PC-3 (cell line): Measurements from ENCODE around the gene RMP24.

Experiments used
- ATAC-seq: fragments of 200-7000 bp; cut with Tn5 transposase; 2 replicates; pipeline ENCODE4 v1.9.1; 2020; ENCODE audit warnings: mild to moderate bottlenecking, moderate library complexity
- BruUV-seq: library from RNA; stranded (reverse); fragments of 400-500 nt; replicated peaks from 2 replicates; lab custom pipeline; 2021; lab: Mats Ljungman, UMichigan
- CTCF ChIA-PET: fragments of 300-600 bp; sonication (Branson Sonifier 250); formaldehyde crosslinking; loops from one replicate; lab custom pipeline; 2022; ENCODE audit warnings: antibody characterized with exemption; lab: Charles Lee
- POLR2A ChIA-PET: fragments of 300-600 bp; sonication (Branson Sonifier 250); formaldehyde crosslinking; loops from one replicate; lab custom pipeline; 2022; ENCODE audit warnings: antibody characterized with exemption; ENCODE audit not compliant: unreplicated experiment; lab: Charles Lee
- DNase-seq: peaks from one replicate; pipeline ENCODE4 v3.0.0-alpha.2; 2015
- H2AFZ ChIP-seq: fragments of 300-600 bp; sonication (generic); 2 replicates; pipeline ENCODE4 v1.6.0; 2016; ENCODE audit warnings: antibody characterized with exemption, low read length
- H3F3A ChIP-seq: fragments of 300-600 bp; sonication (generic); one replicate; pipeline ENCODE4 v1.6.0; 2017; ENCODE audit warnings: antibody characterized with exemption, low read length, control low read depth, mild to moderate bottlenecking; ENCODE audit not compliant: unreplicated experiment
- H3K27ac ChIP-seq: fragments of 300-600 bp; sonication (generic); 2 replicates; pipeline ENCODE4 v1.5.1; 2016; ENCODE audit warnings: mild to moderate bottlenecking, low read length
- H3K27me3 ChIP-seq: fragments of 300-600 bp; sonication (generic); 2 replicates; pipeline ENCODE4 v1.6.1; 2016; ENCODE audit warnings: low read length, mixed read lengths
- H3K36me3 ChIP-seq: fragments of 300-600 bp; sonication (generic); 2 replicates; pipeline ENCODE4 v1.6.1; 2016; ENCODE audit warnings: low read depth, mixed run types, low read length, mixed read lengths
- H3K4me1 ChIP-seq: fragments of 300-600 bp; sonication (generic); 2 replicates; pipeline ENCODE4 v1.5.1; 2016; ENCODE audit warnings: low read length; ENCODE audit not compliant: insufficient read depth
- H3K4me2 ChIP-seq: fragments of 300-600 bp; sonication (generic); 2 replicates; pipeline ENCODE4 v1.6.0; 2016; ENCODE audit warnings: low read length
- H3K4me3 ChIP-seq: fragments of 300-600 bp; sonication (generic); 2 replicates; pipeline ENCODE4 v1.5.1; 2016; ENCODE audit warnings: mild to moderate bottlenecking, low read length, mixed read lengths
- H3K79me2 ChIP-seq: fragments of 300-600 bp; sonication (generic); 2 replicates; pipeline ENCODE4 v1.6.1; 2017; ENCODE audit warnings: low read length, mixed read lengths
- H3K9ac ChIP-seq: fragments of 300-600 bp; sonication (generic); 2 replicates; pipeline ENCODE4 v1.6.0; 2016; ENCODE audit warnings: mild to moderate bottlenecking, low read length
- H3K9me2 ChIP-seq: fragments of 300-600 bp; sonication (generic); replicated peaks from 2 replicates; pipeline ENCODE4 v1.6.1; 2016; ENCODE audit warnings: mixed run types, low read length, mixed read lengths
- H3K9me3 ChIP-seq: fragments of 300-600 bp; sonication (generic); 2 replicates; pipeline ENCODE4 v1.6.1; 2016; ENCODE audit warnings: low read length, mixed read lengths
- H4K20me1 ChIP-seq: fragments of 300-600 bp; sonication (generic); 2 replicates; pipeline ENCODE4 v1.6.1; 2016; ENCODE audit warnings: low read length, mixed read lengths
- CTCF ChIP-seq: fragments of 300-600 bp; sonication (generic); conservative IDR thresholded peaks from 2 replicates; pipeline ENCODE4 v1.5.1; 2017; ENCODE audit warnings: antibody characterized with exemption, low read depth, mild to moderate bottlenecking, low read length
- EZH2 ChIP-seq: fragments of 300-600 bp; sonication (generic); IDR thresholded peaks from one replicate; pipeline ENCODE4 v1.6.1; 2017; ENCODE audit warnings: antibody characterized with exemption, mild to moderate bottlenecking, low read length; ENCODE audit not compliant: unreplicated experiment
- EZH2phosphoT487 ChIP-seq: fragments of 300-600 bp; sonication (generic); IDR thresholded peaks from 2 replicates; pipeline ENCODE4 v1.6.1; 2018; ENCODE audit warnings: mild to moderate bottlenecking, antibody characterized with exemption, low read length, borderline replicate concordance
- intact Hi-C: fragments of 100-400 bp; cut with micrococcal nuclease; formaldehyde crosslinking; loops from 2 replicates; pipeline ENCODE4 v1.9.0; 2023

RMP24 gene

GRCh38 chr18:35941299-35941698 is 31.2 kb upstream of the RMP24 start:
- no peak for TF ChIP-seq EZH2
- no peak for TF ChIP-seq CTCF
- TF ChIP-seq EZH2phosphoT487 = no peak
- Histone ChIP-seq H3K79me2 (no peaks in the 10 kb centered on the region), H3K9me3 (no peaks in the 10 kb centered on the region), H3F3A (no peaks in the 10 kb centered on the region), H3K4me3 (no peak overlapping the region), H3K27ac (no peak overlapping the region), H2AFZ (no peak overlapping the region), H3K36me3 (no peaks in the 10 kb centered on the region), H3K27me3 (no peaks in the 10 kb centered on the region), H3K9me2 (no peaks in the 10 kb centered on the region), H3K4me2 (no peak overlapping the region), H4K20me1 (no peaks in the 10 kb centered on the region), H3K4me1 (peaks cover 26% of the 10 kb centered on the region), H3K9ac (no peak overlapping the region)
- ATAC-seq (no peak), DNase-seq (no peak)
- no TSS peak for BruUV-seq
- intact Hi-C loops = no loop called here
- CTCF ChIA-PET = no interaction called here
- POLR2A ChIA-PET = no interaction called here

- Histone ChIP-seq H4K20me1 (no peaks in the 10 kb centered on the region), H3K9me3 (no peaks in the 10 kb centered on the region), H3K9ac (no peak overlapping the region), H3K4me1 (peaks cover 23% of the 10 kb centered on the region), H3K27ac (no peak overlapping the region), H3K36me3 (no peaks in the 10 kb centered on the region), H3K9me2 (no peaks in the 10 kb centered on the region), H2AFZ (no peak overlapping the region), H3K79me2 (no peaks in the 10 kb centered on the region), H3F3A (no peaks in the 10 kb centered on the region), H3K27me3 (no peaks in the 10 kb centered on the region), H3K4me3 (no peak overlapping the region), H3K4me2 (no peak overlapping the region)
- ChIA-PET POLR2A (no interaction called here), CTCF (no interaction called here)
- intact Hi-C loops = no loop called here
- BruUV-seq = no TSS peak
- DNase-seq = no peak
- ATAC-seq = no peak
- no peak for TF ChIP-seq CTCF
- no peak for TF ChIP-seq EZH2
- no peak for TF ChIP-seq EZH2phosphoT487
Measured at GRCh38 chr18:35942133-35942532, 30.3 kb upstream of the RMP24 start.

- H3K79me2 ChIP-seq = no peaks in the 10 kb centered on the region
- ChIA-PET CTCF (no interaction called here), POLR2A (no interaction called here)
- H3K27me3 ChIP-seq = no peaks in the 10 kb centered on the region
- BruUV-seq = no TSS peak
- H3K9me2 ChIP-seq = no peaks in the 10 kb centered on the region
- H3K4me1 ChIP-seq = peaks cover 18% of the 10 kb centered on the region
- intact Hi-C loops = no loop called here
- no peak for TF ChIP-seq EZH2phosphoT487
- no peak for TF ChIP-seq CTCF
- TF ChIP-seq EZH2 = no peak
- no peak overlapping the region for H3K27ac ChIP-seq
- no peaks in the 10 kb centered on the region for H3F3A ChIP-seq
- ATAC-seq = no peak
- H4K20me1 ChIP-seq = no peaks in the 10 kb centered on the region
- no peak overlapping the region for H3K4me3 ChIP-seq
- H3K4me2 ChIP-seq = no peak overlapping the region
- no peaks in the 10 kb centered on the region for H3K36me3 ChIP-seq
- no peaks in the 10 kb centered on the region for H3K9me3 ChIP-seq
- no peak overlapping the region for H3K9ac ChIP-seq
- DNase-seq = no peak
- H2AFZ ChIP-seq = no peak overlapping the region
Measured at GRCh38 chr18:35942661-35943060, 29.8 kb upstream of the RMP24 start.
